Measurements from ENCODE around the gene HAGHL.
A peak's percentile ranks its signal among the peaks of the same experiment; 100 is the strongest.
"Not testable (repeated sequence)": the region's sequence is repeated elsewhere in the genome, so short reads cannot be mapped to it uniquely, and the experiment has no call there.

Gene HAGHL

DNA sequence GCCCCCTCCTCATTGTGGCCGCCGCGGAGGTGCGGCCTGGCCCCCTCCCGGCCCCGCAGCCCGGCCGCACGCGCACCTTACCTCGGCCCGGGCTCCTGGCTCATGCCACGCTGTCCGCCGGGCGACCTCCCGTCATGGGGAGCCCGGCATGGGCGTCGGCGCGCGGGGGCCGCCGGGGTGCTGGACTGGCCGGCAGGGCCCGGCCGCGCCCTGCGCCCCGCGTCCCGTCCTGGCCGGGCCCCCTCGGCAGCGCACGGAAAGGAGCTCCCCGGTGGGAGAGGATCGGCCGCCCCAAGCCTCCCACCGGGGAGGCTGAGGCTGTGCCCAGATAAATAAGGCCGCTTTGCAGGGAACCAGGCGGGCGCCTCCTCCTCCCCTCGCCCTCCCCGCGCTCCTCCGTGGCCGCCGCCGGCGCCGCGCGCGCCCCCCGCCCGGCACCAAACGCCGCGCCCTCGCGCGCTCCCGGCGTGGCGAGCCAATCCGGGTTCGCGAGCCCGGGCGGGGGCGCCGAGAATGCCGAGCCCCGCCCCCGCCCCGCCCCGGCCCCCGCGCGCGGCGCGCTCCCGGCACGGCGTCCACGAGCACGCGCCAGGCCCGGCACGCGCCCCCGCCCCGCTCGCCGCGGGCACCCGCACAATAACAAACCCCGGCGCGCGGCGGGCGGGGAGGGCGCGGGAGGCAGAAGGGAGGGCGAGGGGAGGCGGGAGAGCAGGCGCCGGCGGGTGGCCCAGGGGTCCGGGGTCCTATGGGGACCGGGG lies 21.3 kb upstream of the HAGHL start, which contains the start of gene FBXL16:
Gene FBXL16 (minus strand): TSS at position 371 of the 758 bp plus-strand sequence. CDS start 8,396 bp downstream, outside the sequence.
- peak within 1 kb of the TSS in 1 of 7 experiments; percentile 30 for H3K4me3 ChIP-seq

DNA sequence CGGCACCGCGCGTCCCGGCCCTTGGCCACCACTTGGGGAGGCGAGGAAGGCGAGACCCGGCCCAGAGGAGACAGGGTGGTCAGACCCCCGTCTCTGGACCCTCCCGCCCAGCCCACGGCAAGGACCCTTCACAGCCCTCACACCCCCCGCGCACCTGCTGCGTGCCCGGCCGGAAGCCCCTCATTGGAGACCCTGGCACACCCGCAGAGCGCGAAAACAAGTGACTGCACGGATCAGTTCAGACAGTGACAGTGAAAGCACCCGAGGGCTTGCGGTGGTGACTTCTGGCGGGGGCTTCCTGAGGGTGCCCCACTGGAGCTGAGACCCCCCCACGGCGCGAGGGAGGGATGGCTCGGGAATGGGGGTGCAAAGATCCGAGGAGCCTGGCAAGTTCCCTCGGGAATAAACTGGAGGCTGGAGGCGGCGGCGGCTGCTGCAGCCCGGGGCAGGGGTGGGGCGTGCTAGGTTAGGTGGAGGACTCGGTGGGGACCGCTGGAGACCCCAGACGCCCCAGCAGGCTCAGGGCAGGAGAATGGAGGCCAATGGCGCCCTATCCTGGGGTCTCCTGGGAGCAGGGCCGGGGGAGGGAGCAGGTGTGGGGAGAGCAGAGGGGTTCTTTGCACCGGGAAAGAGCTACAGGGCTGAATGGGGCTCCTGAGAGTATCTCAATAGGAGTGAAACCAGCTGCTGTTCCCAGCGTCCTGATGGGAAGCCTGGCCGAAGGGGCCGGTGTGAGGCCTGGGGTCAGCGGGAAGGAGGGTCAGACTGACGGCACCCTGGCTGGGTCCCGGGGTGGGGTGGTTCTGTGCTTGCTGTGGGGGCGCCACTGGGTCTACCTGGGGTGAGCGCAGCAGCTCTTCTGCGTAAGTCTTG lies 20.5 kb upstream of the HAGHL start:
- Histone ChIP-seq H3K4me3 (peak overlapping the region in 1 of 7 experiments; percentile 25), H3K27ac (no peak overlapping the region)

More for the DNA sequence above, 21.3 kb upstream of the HAGHL start, which contains the start of gene FBXL16:
- no peak within 1 kb of the TSS for H3K27ac ChIP-seq

DNA sequence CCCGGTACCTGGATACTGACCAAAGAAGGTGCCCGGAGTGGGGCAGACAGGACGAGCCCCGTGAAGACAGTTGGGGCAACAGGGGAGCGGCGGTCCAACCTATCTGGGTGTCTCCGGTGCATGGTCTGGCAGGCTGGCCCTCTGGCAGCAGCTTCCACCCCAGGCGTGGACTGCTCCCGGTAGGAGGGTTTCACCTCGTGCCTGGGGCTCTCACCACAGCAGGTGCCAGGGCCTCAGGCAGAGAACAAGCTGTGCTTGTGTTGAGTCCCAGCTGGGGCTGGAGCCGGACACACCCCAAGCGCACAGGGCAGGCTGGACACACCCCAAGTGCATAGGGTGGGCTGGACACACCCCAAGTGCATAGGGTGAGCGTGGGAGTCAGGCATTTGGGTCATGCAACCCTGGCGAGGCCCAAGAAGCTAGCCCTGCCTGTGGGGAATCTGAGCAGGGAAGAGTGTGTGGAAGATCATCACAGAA lies 19.8 kb upstream of the HAGHL start:
- H3K4me3 ChIP-seq: no peak overlapping the region
- no peak overlapping the region for H3K27ac ChIP-seq

DNA sequence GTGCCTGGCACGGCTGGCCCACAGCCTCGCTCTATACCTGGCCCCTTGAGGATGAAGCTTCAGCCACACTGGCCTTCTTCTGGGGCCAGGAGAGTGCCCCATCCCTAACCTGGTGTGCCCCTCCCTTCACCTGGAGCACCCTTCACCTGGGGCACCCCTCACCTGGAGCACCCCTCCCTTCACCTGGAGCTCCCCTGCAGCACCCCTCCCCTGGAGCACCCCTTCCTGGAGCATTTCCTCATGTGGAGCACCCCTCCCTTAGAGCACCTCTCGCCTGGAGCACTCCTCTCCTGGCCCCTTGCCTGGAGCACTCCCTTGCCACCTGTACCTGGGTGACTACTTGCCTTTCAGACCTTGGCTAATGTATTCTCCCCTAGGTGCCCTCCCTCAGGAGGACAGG lies 18.9 kb upstream of the HAGHL start:
- no peak overlapping the region for H3K27ac ChIP-seq

DNA sequence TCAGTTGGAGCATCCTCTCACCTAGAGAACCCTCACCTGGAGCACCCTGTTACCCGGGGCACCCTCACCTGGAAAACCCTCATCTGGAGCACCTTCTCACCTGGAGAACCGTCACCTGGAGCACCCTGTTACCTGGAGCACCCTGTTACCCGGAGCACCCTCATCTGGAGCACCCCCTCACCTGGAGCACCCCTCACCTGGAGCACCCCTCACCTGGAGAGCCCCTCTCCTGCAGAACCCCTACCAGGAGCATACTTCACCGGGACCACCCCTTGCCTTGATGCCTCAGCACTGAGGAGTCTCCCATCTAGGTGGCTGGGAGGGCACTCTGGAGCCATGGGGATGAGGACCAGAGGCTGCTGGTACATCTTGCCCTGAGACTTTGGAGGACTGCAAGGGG lies 17.9 kb upstream of the HAGHL start:
- no peak overlapping the region for H3K27ac ChIP-seq
- H3K4me3 ChIP-seq: no peak overlapping the region

More for the DNA sequence above, 18.9 kb upstream of the HAGHL start:
- no peak overlapping the region for H3K4me3 ChIP-seq

DNA sequence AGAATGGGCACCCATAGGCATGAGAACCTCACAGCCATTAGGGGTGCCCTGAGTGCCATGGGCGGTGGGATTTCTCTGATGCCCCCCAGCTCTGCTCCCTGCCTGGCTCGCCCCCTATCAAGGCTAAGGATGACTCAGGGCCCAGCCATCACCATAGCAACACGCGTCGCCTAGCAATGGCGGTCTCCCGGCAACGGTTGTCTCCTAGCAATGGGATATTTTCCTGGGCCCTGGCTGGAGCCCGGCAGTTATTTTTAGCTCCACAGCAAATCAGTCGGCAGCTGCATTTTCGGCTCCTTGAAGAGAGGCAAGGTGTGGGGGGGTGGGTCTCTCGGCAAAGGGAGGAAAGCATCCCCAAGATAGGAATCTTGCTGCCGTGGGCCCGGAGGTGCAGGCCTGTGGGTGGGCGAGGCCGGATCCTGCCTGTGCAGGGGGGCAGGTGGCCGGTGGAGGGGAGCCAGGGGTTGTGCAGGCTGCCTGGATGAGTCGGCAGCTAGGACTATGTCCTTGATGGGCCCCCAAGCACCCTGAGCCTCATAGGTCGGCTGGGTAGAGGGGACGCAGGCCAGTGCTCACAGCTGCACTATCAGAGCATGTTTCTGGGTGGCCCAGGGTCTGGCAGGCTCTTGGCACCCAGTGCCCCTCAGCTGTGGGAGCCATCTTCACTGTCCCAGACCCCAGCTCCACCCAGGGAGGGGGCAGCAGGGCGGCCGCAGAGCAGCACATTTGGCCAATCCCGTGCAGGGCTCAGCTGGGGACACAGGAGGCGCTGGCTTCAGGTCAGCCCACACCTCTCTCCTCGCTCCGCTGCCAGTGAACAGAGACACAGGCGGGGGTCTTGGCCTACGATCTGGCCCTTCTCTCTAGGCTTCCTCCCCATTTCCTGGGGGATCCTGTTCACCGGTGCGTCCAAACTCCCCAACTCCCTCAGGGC lies 17.1 kb upstream of the HAGHL start:
- H3K4me3 ChIP-seq: no peak overlapping the region
- H3K27ac ChIP-seq: no peak overlapping the region

DNA sequence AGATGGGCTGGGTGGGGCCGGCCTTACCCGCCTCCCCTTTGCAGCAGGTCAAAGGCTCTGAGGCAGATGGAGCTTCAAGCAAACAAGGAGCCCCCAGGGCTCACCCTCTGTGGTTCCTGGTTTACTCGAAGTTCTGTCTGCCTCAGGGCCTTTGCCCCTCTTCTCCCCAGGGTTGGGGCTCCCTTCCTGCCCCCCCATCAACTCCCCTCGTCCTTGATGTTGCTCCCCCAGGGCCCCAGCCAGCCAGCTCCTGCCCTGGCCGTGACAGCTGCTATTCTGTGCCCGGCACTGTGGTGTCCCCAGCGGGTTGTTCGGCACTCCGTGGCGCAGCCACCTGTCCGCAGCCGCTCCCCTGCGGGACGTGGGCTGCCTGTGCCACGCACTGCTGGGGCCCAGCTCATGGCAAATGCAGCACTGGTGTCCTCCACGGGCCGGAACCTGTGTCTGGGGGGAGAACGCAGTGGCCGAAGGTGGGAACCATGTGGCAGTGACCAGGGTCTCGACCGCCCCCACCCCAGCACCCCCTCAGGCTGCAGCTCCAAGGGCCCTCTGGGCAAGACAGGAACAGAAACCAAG lies 16.3 kb upstream of the HAGHL start:
- H3K4me3 ChIP-seq: no peak overlapping the region
- H3K27ac ChIP-seq: no peak overlapping the region

DNA sequence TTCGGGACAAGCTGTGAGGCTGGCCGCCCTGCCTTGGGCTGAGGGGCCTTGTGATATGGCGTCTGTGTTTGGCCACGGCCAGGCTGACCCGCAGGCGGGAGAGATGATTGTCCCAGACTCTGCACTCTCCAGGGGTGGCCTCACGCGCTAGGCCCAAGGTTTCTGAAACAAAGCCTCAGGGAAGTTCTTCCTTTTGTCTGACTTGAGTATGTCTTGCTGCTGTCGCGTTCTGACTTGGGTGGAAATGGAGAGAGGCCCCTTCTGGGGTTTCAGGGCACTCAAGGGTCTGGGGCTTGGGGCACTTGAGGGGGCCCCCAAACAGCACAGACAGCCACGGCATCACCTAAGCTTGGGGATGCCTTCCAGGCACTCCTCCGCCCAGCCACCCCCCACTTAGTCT lies 15.8 kb upstream of the HAGHL start:
- H3K4me3 ChIP-seq: no peak overlapping the region
- no peak overlapping the region for H3K27ac ChIP-seq

DNA sequence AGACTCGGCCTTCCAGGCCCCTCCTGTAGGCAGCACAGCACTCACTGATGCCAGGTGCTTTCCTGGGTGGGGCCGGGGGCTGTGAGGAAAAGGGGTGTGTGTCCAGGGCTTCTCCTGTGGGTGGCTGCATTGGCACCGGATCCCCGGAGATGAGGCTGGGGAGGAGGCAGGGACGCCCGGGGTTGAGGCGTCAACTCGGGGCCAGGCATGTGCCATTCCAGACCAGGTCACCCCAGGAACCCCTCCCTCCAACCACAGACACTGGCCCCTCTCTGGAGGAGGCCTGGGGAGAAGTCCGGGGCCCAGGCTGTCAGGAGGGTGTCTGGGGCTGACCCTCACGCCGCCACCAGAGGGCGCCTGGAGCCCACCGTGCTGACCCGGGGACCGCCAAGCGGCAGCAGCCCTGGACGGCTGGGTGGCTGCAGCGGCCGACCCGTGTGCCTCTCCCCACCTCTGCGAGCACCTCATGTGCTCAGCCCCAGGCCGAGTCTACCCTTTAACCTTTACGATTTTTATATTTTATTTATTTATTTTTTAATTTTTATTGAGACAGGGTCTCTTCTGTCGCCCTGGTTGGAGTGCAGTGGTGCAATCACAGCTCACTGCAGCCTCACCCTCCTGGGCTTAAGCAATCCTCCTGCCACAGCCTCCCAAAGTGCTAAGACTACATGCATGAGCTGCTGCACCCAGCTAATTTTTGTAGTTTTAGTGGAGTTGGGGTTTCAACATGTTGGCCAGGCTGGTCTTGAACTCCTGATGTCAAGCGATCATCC lies 15.2 kb upstream of the HAGHL start:
- no peak overlapping the region for H3K4me3 ChIP-seq
- H3K27ac ChIP-seq: no peak overlapping the region

DNA sequence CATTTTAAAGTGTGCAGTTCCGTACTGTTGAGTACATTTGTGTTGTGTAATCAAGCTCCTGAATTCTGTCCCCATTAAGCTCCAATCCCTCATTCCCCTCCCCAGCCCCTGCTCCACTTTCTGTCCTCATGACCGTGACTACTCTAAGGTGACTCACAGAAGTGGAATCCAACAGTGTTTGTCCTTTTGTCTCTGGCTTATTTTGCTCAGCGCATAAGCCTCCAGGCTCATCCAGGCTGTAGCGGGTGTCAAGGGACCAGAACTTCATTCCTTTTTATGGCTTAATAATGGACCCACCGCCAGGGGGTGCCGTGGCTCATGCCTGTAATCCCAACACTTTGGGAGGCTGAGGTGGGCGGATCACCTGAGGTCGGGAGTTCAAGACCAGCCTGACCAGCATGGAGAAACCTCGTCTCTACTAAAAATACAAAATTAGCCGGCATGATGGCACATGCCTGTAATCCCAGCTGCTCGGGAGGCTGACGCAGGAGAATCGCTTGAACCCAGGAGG lies 14.1 kb upstream of the HAGHL start:
- not testable (repeated sequence) for H3K4me3 ChIP-seq, H3K27ac ChIP-seq

DNA sequence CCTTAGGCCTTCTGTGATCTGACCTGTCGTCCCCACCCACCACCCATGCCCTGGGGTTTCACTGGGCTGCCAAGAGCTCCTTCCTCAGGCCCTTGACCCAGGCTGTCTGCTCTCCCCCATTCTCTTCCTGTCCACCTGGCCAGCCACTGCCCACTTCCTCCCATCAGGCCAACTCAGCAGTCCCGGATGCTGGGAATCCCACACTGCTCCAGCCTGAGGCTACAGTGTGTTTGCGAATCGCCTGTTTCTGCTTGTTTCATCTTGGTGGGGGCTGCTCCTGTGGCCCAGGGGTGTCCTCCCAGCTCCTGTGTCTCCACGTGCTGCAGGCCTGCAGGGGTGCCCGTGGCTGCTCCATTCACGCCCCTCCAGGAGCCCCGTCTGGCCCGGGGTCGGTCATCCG lies 12.8 kb upstream of the HAGHL start:
- no peak overlapping the region for H3K4me3 ChIP-seq
- no peak overlapping the region for H3K27ac ChIP-seq

DNA sequence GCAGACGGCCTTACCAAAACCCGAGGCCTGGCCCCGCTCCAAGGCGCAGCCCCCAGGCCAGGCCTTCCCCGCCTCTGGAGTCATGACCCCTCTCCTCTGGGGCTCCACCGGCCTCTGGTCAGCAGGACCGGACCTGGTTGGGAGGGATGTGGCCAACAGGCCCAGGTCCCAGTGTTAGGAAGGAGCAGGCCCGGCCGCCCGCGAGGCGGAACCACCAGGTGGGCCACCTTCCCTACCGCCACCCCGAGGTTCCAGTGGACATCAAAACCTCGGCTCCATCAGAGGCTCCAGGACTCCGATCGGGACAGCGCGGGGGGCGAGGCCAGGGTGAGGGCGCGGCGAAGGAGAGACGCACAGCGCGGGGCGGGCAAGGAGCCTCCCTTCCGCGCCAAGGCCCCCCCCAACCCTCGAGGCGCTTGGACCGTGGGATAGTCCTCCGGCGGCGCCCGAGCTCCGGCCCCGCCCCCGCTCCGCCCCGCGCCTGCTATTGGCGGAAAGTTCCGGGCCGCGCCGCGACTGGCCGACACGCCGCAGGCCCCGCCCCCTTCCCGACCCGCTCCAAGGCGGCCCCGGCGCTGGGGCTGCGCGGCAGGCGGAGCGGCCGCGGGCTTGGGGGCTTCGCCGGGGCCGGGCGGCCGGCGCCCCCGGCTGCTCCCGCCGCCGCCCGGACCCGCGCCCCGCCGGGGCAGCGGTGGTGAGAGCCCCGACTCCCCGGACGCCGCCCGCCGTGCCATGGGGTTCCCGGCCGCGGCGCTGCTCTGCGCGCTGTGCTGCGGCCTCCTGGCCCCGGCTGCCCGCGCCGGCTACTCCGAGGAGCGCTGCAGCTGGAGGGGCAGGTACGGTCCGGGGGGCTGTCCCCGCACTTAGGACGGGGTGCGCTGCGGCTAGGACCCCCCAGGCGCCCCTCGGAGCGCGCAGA lies 12.1 kb upstream of the HAGHL start, which contains the start of gene METRN:
Gene METRN (plus strand): TSS at position 561 of the 919 bp plus-strand sequence. CDS start 172 bp downstream, at position 733.
- peak within 1 kb of the TSS; percentile 47 to 53 (median 48) for H3K4me3 ChIP-seq
- peak within 1 kb of the TSS in 2 of 21 experiments; percentile 2 to 53 for H3K27ac ChIP-seq

DNA sequence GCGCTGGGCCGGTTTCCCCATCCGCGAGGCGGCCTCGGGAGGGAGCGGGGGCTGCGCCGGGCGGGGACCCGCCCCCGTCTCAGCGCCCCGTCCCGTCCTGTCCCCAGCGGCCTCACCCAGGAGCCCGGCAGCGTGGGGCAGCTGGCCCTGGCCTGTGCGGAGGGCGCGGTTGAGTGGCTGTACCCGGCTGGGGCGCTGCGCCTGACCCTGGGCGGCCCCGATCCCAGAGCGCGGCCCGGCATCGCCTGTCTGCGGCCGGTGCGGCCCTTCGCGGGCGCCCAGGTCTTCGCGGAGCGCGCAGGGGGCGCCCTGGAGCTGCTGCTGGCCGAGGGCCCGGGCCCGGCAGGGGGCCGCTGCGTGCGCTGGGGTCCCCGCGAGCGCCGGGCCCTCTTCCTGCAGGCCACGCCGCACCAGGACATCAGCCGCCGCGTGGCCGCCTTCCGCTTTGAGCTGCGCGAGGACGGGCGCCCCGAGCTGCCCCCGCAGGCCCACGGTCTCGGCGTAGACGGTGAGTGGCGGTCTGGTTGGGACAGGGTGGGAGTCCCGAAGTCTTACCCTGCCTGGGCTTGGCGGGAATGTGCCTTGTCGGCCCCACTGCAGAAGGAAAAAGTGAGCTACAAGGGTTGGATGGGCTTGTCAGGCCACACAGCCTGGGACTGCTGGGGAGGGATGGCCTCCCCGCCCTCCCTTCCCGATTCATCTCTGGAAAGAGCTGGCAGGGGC lies 11.3 kb upstream of the HAGHL start:
- H3K27ac ChIP-seq: peak overlapping the region in 2 of 21 experiments; percentile 2 to 53
- H3K4me3 ChIP-seq: peak overlapping the region; percentile 47 to 53 (median 48)

DNA sequence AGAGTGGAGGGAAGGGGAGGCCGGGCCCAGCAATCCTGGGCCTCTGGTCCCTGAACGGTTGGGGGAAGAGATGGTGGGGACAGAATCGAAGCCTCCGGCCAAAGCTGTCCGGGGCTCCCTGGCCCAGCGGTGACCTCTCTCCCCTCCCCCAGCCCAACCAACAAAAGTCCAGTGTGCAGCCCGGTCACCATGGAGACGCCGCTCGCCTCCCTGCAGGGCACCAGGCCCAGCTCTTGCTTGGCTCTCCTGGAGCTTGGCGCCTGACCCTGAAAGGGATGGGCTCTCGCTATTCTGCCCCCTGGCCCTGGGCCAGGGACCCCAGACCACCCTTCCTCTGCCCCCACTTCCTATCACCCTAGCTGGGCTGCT lies 10.7 kb upstream of the HAGHL start:
- Histone ChIP-seq H3K27ac (no peak overlapping the region), H3K4me3 (peak overlapping the region in 4 of 7 experiments; percentile 47 to 52 (median 48))

DNA sequence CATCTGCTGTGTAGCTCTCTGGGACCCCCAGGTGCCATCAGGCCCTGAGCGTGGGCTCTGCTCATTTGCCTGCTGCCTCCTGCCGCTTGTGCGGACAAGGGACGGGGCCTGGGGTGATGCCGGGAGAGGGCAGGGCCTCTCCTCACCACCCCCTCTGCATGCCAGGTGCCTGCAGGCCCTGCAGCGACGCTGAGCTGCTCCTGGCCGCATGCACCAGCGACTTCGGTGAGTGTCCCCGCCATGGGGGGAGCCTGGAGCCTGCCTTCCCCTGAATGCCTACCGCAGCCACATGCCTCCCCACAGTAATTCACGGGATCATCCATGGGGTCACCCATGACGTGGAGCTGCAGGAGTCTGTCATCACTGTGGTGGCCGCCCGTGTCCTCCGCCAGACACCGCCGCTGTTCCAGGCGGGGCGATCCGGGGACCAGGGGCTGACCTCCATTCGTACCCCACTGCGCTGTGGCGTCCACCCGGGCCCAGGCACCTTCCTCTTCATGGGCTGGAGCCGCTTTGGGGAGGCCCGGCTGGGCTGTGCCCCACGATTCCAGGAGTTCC lies 10.1 kb upstream of the HAGHL start:
- H3K27ac ChIP-seq: no peak overlapping the region
- no peak overlapping the region for H3K4me3 ChIP-seq

All from skin epidermis (tissue), 12 donors.